Mesodermal cell (in vitro differentiated cells): Measurements from ENCODE around the gene SLC12A3.
A peak's percentile ranks its signal among the peaks of the same experiment; 100 is the strongest.
"Not testable (repeated sequence)": the region's sequence is repeated elsewhere in the genome, so short reads cannot be mapped to it uniquely, and the experiment has no call there.

Experiments used
- H3K27ac ChIP-seq: 2 replicates; pipeline ENCODE4 v1.7.0; 2013; ENCODE audit warnings: mild to moderate bottlenecking, low read depth, low read length, moderate library complexity; ENCODE audit not compliant: severe bottlenecking
- H3K36me3 ChIP-seq: 2 replicates; pipeline ENCODE4 v1.7.1; 2013; ENCODE audit warnings: mild to moderate bottlenecking, low read length, moderate library complexity; ENCODE audit not compliant: control insufficient read depth, insufficient read depth
- H3K4me1 ChIP-seq: one replicate; pipeline ENCODE4 v1.7.1; 2013; ENCODE audit warnings: mild to moderate bottlenecking, low read length; ENCODE audit not compliant: insufficient read depth, control insufficient read depth, poor library complexity, severe bottlenecking
- H3K4me3 ChIP-seq: 2 replicates; pipeline ENCODE4 v1.7.0; 2013; ENCODE audit warnings: low read length, control low read depth, mild to moderate bottlenecking; ENCODE audit not compliant: insufficient read depth, poor library complexity, severe bottlenecking; ENCODE audit errors: extremely low read depth
- H3K9me3 ChIP-seq: 2 replicates; pipeline ENCODE4 v1.7.1; 2013; ENCODE audit warnings: mild to moderate bottlenecking, low read length, moderate library complexity; ENCODE audit not compliant: control insufficient read depth
- WGBS, 2 experiments: methylation state at CpG; one replicate each; pipeline ENCODE4 v1.1.5; 2013; ENCODE audit warnings: missing lambda C conversion rate in 2 of 2; ENCODE audit not compliant: insufficient coverage in 2 of 2; 5-methylcytosine and 5-hydroxymethylcytosine counted together

Gene SLC12A3

DNA sequence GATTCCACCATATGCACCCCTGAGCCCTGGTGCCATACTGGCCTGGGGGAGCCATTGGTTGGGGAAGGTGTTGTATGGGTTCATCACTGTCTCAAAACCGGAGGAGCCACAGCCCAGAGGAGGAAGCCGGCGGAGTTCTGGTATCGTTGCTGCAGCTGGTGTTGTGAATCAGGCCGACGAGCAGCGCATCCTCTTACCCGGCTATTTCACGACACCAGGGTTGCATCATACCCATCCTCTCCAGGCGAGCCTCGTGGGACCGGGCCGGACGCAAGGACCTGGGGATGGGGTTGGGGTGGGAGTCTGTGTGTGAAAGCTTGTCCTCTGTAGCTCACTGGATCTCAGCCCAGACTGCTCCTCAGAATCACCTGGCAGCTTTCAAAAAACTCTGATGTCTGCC, 6.6 kb upstream of the SLC12A3 start:
- Histone ChIP-seq H3K9me3 (no peaks in the 10 kb centered on the region), H3K4me1 (peaks cover 17% of the 10 kb centered on the region), H3K36me3 (no peaks in the 10 kb centered on the region), H3K27ac (no peak overlapping the region), H3K4me3 (no peak overlapping the region)
- 83 to 96% methylated on average over 9 of the region's 14 CpGs for WGBS, 2 experiments

DNA sequence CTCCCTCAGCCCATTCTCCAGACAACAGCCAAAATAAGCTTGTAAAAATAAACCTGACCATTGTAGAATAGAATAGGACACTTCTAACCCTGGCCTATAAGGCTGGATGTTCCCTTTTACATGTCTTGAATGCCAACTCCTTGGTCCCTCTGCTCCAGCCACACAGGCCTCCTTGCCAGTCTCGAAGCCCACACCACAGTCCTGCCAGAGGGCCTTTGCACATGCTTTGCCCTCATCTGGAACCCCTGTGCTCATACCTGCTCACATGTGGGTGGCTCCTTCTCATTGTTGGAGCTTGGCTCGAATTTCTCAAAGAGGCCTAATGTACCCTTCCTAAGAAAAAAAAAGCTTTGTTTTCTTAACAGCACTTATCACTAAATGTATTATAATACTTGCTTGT, 5.4 kb upstream of the SLC12A3 start:
- no peaks in the 10 kb centered on the region for H3K36me3 ChIP-seq
- H3K9me3 ChIP-seq, result no peaks in the 10 kb centered on the region
- peaks cover 17% of the 10 kb centered on the region for H3K4me1 ChIP-seq
- H3K27ac ChIP-seq, result no peak overlapping the region
- 83 to 92% methylated on average over 1 to 2 of the region's 2 CpGs for WGBS, 2 experiments
- H3K4me3 ChIP-seq, result no peak overlapping the region

DNA sequence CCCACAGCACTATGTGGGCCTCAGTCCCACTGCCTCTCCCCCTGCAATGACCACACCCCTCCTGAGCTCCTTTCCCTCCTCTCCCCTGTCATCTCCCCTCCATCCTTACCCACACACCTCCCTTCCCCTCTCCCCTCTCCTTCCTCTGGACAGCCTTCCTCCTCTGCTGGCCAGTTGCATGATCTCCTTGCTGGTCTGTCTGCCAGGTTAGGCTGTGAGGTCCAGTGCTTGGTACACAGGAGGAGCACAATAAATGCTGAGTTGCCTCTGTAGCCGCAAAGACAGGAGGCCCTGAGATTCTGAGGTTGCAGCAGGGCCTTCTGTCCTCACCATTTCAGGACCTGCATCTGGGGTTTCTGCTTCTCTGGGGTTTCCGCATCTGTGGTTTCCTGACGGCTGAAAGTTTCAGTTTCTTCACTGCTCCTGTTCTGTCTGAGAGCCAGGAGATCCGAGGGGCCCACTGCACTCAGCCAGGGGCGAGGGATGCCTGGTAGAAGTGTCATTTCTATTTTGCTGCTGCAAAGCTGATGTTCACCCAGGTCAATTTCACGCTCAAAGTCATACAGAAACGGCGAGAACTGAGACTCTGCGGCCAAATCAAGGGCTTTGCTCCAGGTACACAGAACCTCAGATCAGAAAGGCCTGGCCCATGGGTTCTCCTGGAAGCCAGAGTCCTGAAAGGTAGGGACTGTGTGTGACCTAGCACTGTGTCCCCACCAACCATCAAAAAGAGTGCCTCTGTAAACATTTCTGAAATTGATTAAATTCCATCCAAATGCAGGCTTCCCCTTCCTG, 4.6 kb upstream of the SLC12A3 start:
- H3K27ac ChIP-seq, result peak overlapping the region; percentile 29
- H3K4me3 ChIP-seq, result no peak overlapping the region
- WGBS, 2 experiments, result 93 to 96% methylated on average over 9 of the region's 9 CpGs
- peaks cover 17% of the 10 kb centered on the region for H3K4me1 ChIP-seq
- H3K9me3 ChIP-seq, result no peaks in the 10 kb centered on the region
- no peaks in the 10 kb centered on the region for H3K36me3 ChIP-seq

DNA sequence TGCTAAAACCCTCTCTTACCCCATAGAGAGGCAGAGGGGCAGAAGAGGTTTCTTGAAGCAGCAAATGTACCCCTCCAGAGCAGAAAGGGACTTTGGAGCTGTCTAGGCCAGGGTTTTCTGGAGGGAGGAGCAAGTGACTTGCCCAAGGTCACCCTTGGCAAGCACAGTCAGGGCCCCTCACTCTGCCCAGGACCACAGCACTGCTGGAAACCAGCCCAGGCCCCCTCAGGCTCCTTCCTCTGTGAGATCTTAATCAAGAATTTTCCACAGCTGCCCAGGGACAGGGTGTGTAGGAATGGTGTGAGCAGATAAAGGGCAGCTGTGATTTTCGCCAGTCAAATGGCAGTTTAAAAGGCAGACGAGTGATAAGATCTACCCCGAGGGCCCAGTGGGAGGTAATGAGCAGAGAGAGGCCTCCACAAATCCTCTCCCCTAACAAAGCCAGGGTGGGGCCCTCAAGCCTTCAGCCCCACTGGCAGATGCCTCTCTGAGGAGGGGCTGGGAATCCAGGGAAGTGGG, 3.9 kb upstream of the SLC12A3 start:
- no peak overlapping the region for H3K4me3 ChIP-seq
- H3K27ac ChIP-seq, result peak overlapping the region; percentile 53
- no peaks in the 10 kb centered on the region for H3K36me3 ChIP-seq
- WGBS, 2 experiments, result 12 to 25% methylated on average over 2 to 3 of the region's 3 CpGs
- no peaks in the 10 kb centered on the region for H3K9me3 ChIP-seq
- peaks cover 17% of the 10 kb centered on the region for H3K4me1 ChIP-seq

GRCh38 chr16:56861756-56862155, 3.3 kb upstream of the SLC12A3 start:
- Histone ChIP-seq H3K4me3 (no peak overlapping the region), H3K36me3 (no peaks in the 10 kb centered on the region)
- 89% methylated on average over 5 to 8 of the region's 8 CpGs for WGBS, 2 experiments

DNA sequence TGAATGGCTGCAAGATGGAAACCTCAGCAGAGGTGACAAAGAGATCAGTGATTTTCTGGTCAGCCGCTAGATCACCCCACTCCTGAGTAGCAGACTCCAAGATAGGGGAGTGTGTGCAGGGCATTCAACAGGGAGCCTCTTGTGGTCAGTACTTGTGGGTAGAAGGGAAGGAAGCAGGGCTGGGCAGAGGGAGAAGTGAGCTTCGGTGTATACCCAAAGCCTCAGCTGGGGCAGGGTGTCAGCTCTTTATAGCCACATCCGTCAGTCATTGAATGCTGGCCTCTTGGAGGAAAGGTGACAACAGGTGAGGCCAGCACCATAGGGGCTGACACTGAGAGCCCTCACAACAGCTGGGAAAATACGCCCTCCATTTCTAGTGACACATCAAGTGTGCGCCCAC, 2.2 kb upstream of the SLC12A3 start:
- WGBS, 2 experiments, result 93 to 95% methylated on average over 4 to 5 of the region's 5 CpGs
- no peaks in the 10 kb centered on the region for H3K9me3 ChIP-seq
- no peak overlapping the region for H3K4me3 ChIP-seq
- no peak overlapping the region for H3K27ac ChIP-seq
- H3K36me3 ChIP-seq, result no peaks in the 10 kb centered on the region
- peaks cover 17% of the 10 kb centered on the region for H3K4me1 ChIP-seq

More at GRCh38 chr16:56861756-56862155, 3.3 kb upstream of the SLC12A3 start:
- Histone ChIP-seq H3K4me1 (peaks cover 17% of the 10 kb centered on the region), H3K9me3 (no peaks in the 10 kb centered on the region), H3K27ac (peak overlapping the region; percentile 23)

GRCh38 chr16:56865394-56866062, 521 bp downstream of the SLC12A3 start:
- Histone ChIP-seq H3K36me3 (no peaks in the 10 kb centered on the region), H3K9me3 (no peaks in the 10 kb centered on the region), H3K4me3 (no peak overlapping the region), H3K27ac (no peak overlapping the region), H3K4me1 (peaks cover 12% of the 10 kb centered on the region)
- WGBS, 2 experiments, result 94 to 97% methylated on average over 6 to 9 of the region's 13 CpGs

GRCh38 chr16:56866955-56867830, 2.2 kb downstream of the SLC12A3 start:
- Histone ChIP-seq H3K9me3 (no peaks in the 10 kb centered on the region), H3K4me3 (no peak overlapping the region), H3K36me3 (no peaks in the 10 kb centered on the region), H3K4me1 (peaks cover under 1% of the 10 kb centered on the region), H3K27ac (no peak overlapping the region)
- 77 to 84% methylated on average over 13 to 21 of the region's 23 CpGs for WGBS, 2 experiments

DNA sequence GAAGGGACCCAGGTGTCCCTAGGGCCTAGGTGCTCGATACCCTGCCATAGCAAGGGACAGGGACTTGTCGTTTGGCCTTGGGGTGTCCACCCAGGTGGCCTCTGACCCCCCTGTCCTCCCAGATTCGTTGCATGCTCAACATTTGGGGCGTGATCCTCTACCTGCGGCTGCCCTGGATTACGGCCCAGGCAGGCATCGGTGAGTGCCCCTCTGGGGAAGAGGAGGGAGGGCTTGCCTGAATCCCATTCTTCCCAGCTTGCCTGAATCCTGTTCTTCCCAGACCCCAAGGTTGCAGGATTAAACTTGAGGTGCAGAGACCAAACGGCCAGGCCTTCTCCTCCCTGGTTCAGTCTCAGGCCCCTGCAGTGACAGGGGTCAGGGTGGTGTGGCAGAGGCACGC, 3.2 kb downstream of the SLC12A3 start:
- 83 to 89% methylated on average over 4 to 8 of the region's 9 CpGs for WGBS, 2 experiments
- H3K4me1 ChIP-seq, result no peaks in the 10 kb centered on the region
- H3K9me3 ChIP-seq, result no peaks in the 10 kb centered on the region
- H3K4me3 ChIP-seq, result no peak overlapping the region
- no peak overlapping the region for H3K27ac ChIP-seq
- no peaks in the 10 kb centered on the region for H3K36me3 ChIP-seq

DNA sequence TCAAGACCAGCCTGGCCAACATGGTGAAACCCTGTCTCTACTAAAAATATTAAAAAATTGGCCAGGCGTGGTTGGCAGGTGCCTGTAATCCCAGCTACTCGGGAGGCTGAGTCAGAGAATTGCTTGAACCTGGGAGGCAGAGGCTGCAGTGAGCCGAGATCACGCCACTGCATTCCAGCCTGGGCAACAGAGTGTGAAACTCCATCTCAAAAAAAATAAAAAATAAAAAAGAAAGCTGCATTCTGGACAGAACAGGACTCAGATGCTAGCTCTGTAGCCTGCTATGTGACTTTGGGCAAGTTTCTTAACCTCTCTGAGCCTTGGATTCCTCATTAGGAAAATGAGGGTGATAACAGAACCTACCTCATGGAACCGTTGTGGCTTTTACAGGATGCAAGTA, 3.8 kb downstream of the SLC12A3 start:
- WGBS, 2 experiments, result 92 to 93% methylated on average over 3 to 5 of the region's 5 CpGs
- not testable (repeated sequence) for H3K36me3 ChIP-seq, H3K4me1 ChIP-seq, H3K9me3 ChIP-seq, H3K4me3 ChIP-seq, H3K27ac ChIP-seq
